Esophagus muscularis mucosa (tissue), 4 donors: ENCODE results near the gene HAO2.

ENCODE experiments used
- EP300 ChIP-seq: sonication (generic); formaldehyde crosslinking; IDR thresholded peaks from one replicate; pipeline ENCODE4 v1.6.1; 2017; ENCODE audit warnings: antibody characterized with exemption
- POLR2AphosphoS5 ChIP-seq, 2 donors: sonication (generic); formaldehyde crosslinking; IDR thresholded peaks; one replicate each; pipeline ENCODE4 v1.6.1; 2017; ENCODE audit warnings: antibody characterized with exemption in 2 of 2
- TF ChIP-seq, protein P1 (sequence below), 3 experiments: fragments of 200-600 bp in 2 of 3; fragments of 450-650 bp in 1 of 3; sonication (generic) in 2 of 3; IDR thresholded peaks; one replicate each; pipeline ENCODE4 v1.5.1; 2017 to 2019; ENCODE audit warnings: antibody characterized with exemption in 3 of 3, mild to moderate bottlenecking in 2 of 3, moderate library complexity in 1 of 3

- TF ChIP-seq, protein P1, sequence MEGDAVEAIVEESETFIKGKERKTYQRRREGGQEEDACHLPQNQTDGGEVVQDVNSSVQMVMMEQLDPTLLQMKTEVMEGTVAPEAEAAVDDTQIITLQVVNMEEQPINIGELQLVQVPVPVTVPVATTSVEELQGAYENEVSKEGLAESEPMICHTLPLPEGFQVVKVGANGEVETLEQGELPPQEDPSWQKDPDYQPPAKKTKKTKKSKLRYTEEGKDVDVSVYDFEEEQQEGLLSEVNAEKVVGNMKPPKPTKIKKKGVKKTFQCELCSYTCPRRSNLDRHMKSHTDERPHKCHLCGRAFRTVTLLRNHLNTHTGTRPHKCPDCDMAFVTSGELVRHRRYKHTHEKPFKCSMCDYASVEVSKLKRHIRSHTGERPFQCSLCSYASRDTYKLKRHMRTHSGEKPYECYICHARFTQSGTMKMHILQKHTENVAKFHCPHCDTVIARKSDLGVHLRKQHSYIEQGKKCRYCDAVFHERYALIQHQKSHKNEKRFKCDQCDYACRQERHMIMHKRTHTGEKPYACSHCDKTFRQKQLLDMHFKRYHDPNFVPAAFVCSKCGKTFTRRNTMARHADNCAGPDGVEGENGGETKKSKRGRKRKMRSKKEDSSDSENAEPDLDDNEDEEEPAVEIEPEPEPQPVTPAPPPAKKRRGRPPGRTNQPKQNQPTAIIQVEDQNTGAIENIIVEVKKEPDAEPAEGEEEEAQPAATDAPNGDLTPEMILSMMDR (IDR thresholded peaks at IDR 0.05), result no peak
- TF ChIP-seq POLR2AphosphoS5 (IDR thresholded peaks at IDR 0.05) (no peak), EP300 (no peak)
Measured at GRCh38 chr1:119331190-119331515, 37.4 kb upstream of the HAO2 start.
